SK-N-SH (cell line): Measurements from ENCODE around the gene SMCP. TPM values are rescaled to one million over a fixed set of nuclear protein-coding genes. Genes with fewer than 3 reads are reported as not detected.
A peak's percentile ranks its signal among the peaks of the same experiment; 100 is the strongest.

Experiments
- CTCF ChIA-PET: fragments of 300-600, 350-600 bp; formaldehyde crosslinking; extraction: SDS; loops from one replicate; lab custom pipeline; 2021; lab: Yijun Ruan, JAX
- POLR2A ChIA-PET: fragments of 350-600 bp; sonication (Branson Sonifier 250); formaldehyde crosslinking; extraction: SDS; loops from one replicate; lab custom pipeline; 2020; ENCODE audit warnings: antibody characterized with exemption, inconsistent platforms; lab: Yijun Ruan, JAX
- DNase-seq: peaks from one replicate; pipeline ENCODE4 v3.0.0; 2012
- H2AFZ ChIP-seq: fragments of 200-600 bp; sonication (generic); 2 replicates; pipeline ENCODE4 v1.8.1; 2016; ENCODE audit warnings: antibody characterized with exemption, mild to moderate bottlenecking, low read depth
- H3F3A ChIP-seq: fragments of 200-600 bp; sonication (generic); replicated peaks from 2 replicates; pipeline ENCODE3; 2016; ENCODE audit warnings: antibody characterized with exemption, mild to moderate bottlenecking; ENCODE audit not compliant: insufficient read depth
- H3K27ac ChIP-seq, 2 experiments: fragments of 200-500 bp in 1 of 2; fragments of 200-600 bp in 1 of 2; sonication (Bioruptor generic) in 1 of 2; sonication (generic), shearing (Covaris generic) in 1 of 2; 2 replicates each; pipeline versions ENCODE4 v1.5.1 to v1.6.1; 2014 to 2016; ENCODE audit warnings: low read depth in 2 of 2, inconsistent platforms in 1 of 2, low read length in 1 of 2, mild to moderate bottlenecking in 1 of 2, mixed read lengths in 1 of 2
- H3K27me3 ChIP-seq: fragments of 200-600 bp; sonication (generic), shearing (Covaris generic); 2 replicates; pipeline ENCODE4 v1.6.1; 2016; ENCODE audit warnings: mixed run types; ENCODE audit not compliant: insufficient read depth
- H3K36me3 ChIP-seq, 2 experiments: fragments of 200-500 bp in 1 of 2; fragments of 200-600 bp in 1 of 2; sonication (Bioruptor generic) in 1 of 2; sonication (generic) in 1 of 2; replicated peaks in 1 of 2; 2 replicates each; pipeline versions ENCODE3 to v1.5.1; 2014 to 2016; ENCODE audit warnings: low read length in 1 of 2, mild to moderate bottlenecking in 1 of 2; ENCODE audit not compliant: insufficient read depth in 2 of 2, control insufficient read depth in 1 of 2
- H3K4me1 ChIP-seq, 2 experiments: fragments of 200-500 bp in 1 of 2; fragments of 200-600 bp in 1 of 2; sonication (Bioruptor generic) in 1 of 2; sonication (generic), shearing (Covaris generic) in 1 of 2; 2 replicates each; pipeline versions ENCODE4 v1.5.1 to v1.6.1; 2014 to 2016; ENCODE audit warnings: low read depth in 1 of 2, low read length in 1 of 2, mixed run types in 1 of 2; ENCODE audit not compliant: insufficient read depth in 2 of 2, control insufficient read depth in 1 of 2
- H3K4me2 ChIP-seq: fragments of 200-600 bp; sonication (generic), shearing (Covaris generic); 2 replicates; pipeline ENCODE4 v1.6.1; 2017; ENCODE audit warnings: mixed run types
- H3K4me3 ChIP-seq, 2 experiments: fragments of 200-500 bp in 1 of 2; fragments of 200-600 bp in 1 of 2; sonication (Bioruptor generic) in 1 of 2; sonication (generic), shearing (Covaris generic) in 1 of 2; 2 replicates each; pipeline versions ENCODE4 v1.5.1 to v1.8.1; 2014 to 2016; ENCODE audit warnings: low read depth in 2 of 2, inconsistent platforms in 1 of 2, low read length in 1 of 2, mild to moderate bottlenecking in 1 of 2, mixed read lengths in 1 of 2, moderate library complexity in 1 of 2
- H3K79me2 ChIP-seq: fragments of 200-600 bp; sonication (generic); 2 replicates; pipeline ENCODE4 v1.8.1; 2017; ENCODE audit warnings: mild to moderate bottlenecking; ENCODE audit not compliant: insufficient read depth
- H3K9ac ChIP-seq: fragments of 200-600 bp; sonication (generic); 2 replicates; pipeline ENCODE4 v1.6.1; 2017; ENCODE audit warnings: mixed run types
- H3K9me2 ChIP-seq: fragments of 200-600 bp; sonication (generic); 2 replicates; pipeline ENCODE4 v1.6.1; 2017; ENCODE audit warnings: mixed run types
- H3K9me3 ChIP-seq: fragments of 200-600 bp; sonication (generic); 2 replicates; pipeline ENCODE4 v1.6.1; 2017; ENCODE audit warnings: mixed run types, mild to moderate bottlenecking, moderate library complexity
- H4K20me1 ChIP-seq: fragments of 200-600 bp; sonication (generic); 2 replicates; pipeline ENCODE4 v1.6.1; 2017; ENCODE audit warnings: mild to moderate bottlenecking, mixed run types; ENCODE audit not compliant: insufficient read depth
- CHD2 ChIP-seq: fragments of 150-350 bp; IDR thresholded peaks from 2 replicates; pipeline ENCODE4 v1.6.1; 2018; ENCODE audit warnings: low read length; ENCODE audit not compliant: partially characterized antibody
- ELF1 ChIP-seq: IDR thresholded peaks from 2 replicates; pipeline ENCODE4 v1.4.0; 2012
- EP300 ChIP-seq, 2 experiments: IDR thresholded peaks; 2 replicates each; pipeline versions ENCODE4 v1.4.0 to v1.6.1; 2012; ENCODE audit warnings: borderline replicate concordance in 1 of 2, low read depth in 1 of 2, low read length in 1 of 2
- EZH2phosphoT487 ChIP-seq: fragments of 200-600 bp; sonication (generic); IDR thresholded peaks from 2 replicates; pipeline ENCODE4 v1.6.1; 2017; ENCODE audit warnings: low read depth, mixed run types, mild to moderate bottlenecking, antibody characterized with exemption, moderate library complexity, borderline replicate concordance
- GABPA ChIP-seq: IDR thresholded peaks from 2 replicates; pipeline ENCODE4 v1.4.0; 2012; ENCODE audit warnings: low read depth, mild to moderate bottlenecking
- GATA2 ChIP-seq: sonication (generic); formaldehyde crosslinking; IDR thresholded peaks from 2 replicates; pipeline ENCODE4 v1.5.0; 2020; ENCODE audit warnings: mild to moderate bottlenecking, missing genetic modification reagents
- NFIC ChIP-seq: IDR thresholded peaks from 2 replicates; pipeline ENCODE4 v1.4.0; 2012; ENCODE audit warnings: borderline replicate concordance
- NRF1 ChIP-seq: IDR thresholded peaks from 2 replicates; pipeline ENCODE4 v1.6.1; 2012; ENCODE audit warnings: low read depth, mild to moderate bottlenecking, low read length
- POLR2AphosphoS5 ChIP-seq: IDR thresholded peaks from 2 replicates; pipeline ENCODE4 v1.6.1; 2012; ENCODE audit warnings: low read depth, low read length
- RAD21 ChIP-seq: IDR thresholded peaks from 2 replicates; pipeline ENCODE4 v1.6.1; 2012; ENCODE audit warnings: mild to moderate bottlenecking, low read length
- RXRA ChIP-seq: IDR thresholded peaks from 2 replicates; pipeline ENCODE4 v1.4.0; 2012; ENCODE audit warnings: low read depth, mild to moderate bottlenecking, borderline replicate concordance
- SMC3 ChIP-seq: IDR thresholded peaks from 2 replicates; pipeline ENCODE4 v1.6.1; 2012; ENCODE audit warnings: low read depth, low read length, improper control_type of control experiment
- TEAD4 ChIP-seq: IDR thresholded peaks from 2 replicates; pipeline ENCODE4 v1.4.0; 2012; ENCODE audit warnings: mild to moderate bottlenecking, borderline replicate concordance; ENCODE audit not compliant: insufficient read depth
- WGBS: methylation state at CpG from one replicate; pipeline ENCODE4 v1.1.6; 2017; ENCODE audit warnings: low lambda C conversion rate; 5-methylcytosine and 5-hydroxymethylcytosine counted together
- polyA plus RNA-seq, 3 experiments: library from polyadenylated mRNA; depleted of rRNA; stranded (reverse); fragments of >200 nt; gene quantifications; 2 replicates each; pipeline ENCODE4 v1.2.3, GENCODE V29; 2012
- TF ChIP-seq, protein P1 (sequence below): IDR thresholded peaks from 2 replicates; pipeline ENCODE4; 2012
- TF ChIP-seq, protein P2 (sequence below): IDR thresholded peaks from 2 replicates; pipeline ENCODE4 v1.6.1; 2012; ENCODE audit warnings: mild to moderate bottlenecking, low read depth, low read length, moderate library complexity
- TF ChIP-seq, protein P3 (sequence below): fragments of 150-350 bp; IDR thresholded peaks from 2 replicates; pipeline ENCODE4 v1.6.1; 2017; ENCODE audit warnings: antibody characterized with exemption, low read length, low read depth, borderline replicate concordance
- TF ChIP-seq, protein P4 (sequence below): IDR thresholded peaks from 2 replicates; pipeline ENCODE4 v1.4.0; 2012; ENCODE audit warnings: low read depth, borderline replicate concordance
- TF ChIP-seq, protein P5 (sequence below): fragments of 150-350 bp; IDR thresholded peaks from 2 replicates; pipeline ENCODE4 v1.6.1; 2016; ENCODE audit warnings: mild to moderate bottlenecking, low read depth, low read length
- TF ChIP-seq, protein P6 (sequence below): IDR thresholded peaks from 2 replicates; pipeline ENCODE4 v1.4.0; 2012; ENCODE audit warnings: low read depth
- TF ChIP-seq, protein P7 (sequence below): IDR thresholded peaks from 2 replicates; pipeline ENCODE4 v1.4.0; 2012; ENCODE audit warnings: low read depth, borderline replicate concordance

Gene SMCP
- polyA plus RNA-seq, 1 of the 3 experiments (the other 2 are of a cell fraction): not detected

DNA sequence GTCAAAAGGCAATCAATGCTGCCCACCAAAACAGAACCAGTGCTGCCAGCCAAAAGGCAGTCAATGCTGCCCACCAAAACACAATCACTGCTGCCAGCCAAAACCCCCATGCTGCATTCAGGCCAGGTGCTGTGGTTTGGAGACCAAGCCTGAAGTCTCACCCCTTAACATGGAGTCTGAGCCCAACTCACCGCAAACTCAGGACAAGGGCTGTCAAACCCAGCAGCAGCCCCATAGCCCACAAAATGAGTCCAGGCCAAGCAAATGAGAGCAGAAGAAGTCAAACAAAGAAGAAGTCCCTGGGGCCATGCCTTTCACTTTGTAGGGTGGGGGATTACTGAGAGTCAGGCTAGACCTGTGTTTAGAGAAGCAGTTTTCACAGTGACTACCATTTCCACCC, 6.4 kb downstream of the SMCP start:
- no peak for DNase-seq
- H3K4me3 ChIP-seq: no peak overlapping the region
- POLR2A ChIA-PET: no interaction called here
- peak overlapping the region; percentile 66 for H3K4me2 ChIP-seq
- H3K9me3 ChIP-seq: no peaks in the 10 kb centered on the region
- peaks cover 22% of the 10 kb centered on the region for H3F3A ChIP-seq
- TF ChIP-seq, protein P1, sequence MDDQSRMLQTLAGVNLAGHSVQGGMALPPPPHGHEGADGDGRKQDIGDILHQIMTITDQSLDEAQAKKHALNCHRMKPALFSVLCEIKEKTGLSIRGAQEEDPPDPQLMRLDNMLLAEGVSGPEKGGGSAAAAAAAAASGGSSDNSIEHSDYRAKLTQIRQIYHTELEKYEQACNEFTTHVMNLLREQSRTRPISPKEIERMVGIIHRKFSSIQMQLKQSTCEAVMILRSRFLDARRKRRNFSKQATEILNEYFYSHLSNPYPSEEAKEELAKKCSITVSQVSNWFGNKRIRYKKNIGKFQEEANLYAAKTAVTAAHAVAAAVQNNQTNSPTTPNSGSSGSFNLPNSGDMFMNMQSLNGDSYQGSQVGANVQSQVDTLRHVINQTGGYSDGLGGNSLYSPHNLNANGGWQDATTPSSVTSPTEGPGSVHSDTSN: no peak
- TF ChIP-seq GABPA (no peak), RAD21 (no peak), NFIC (no peak), TEAD4 (no peak), CHD2 (no peak), POLR2AphosphoS5 (no peak), EZH2phosphoT487 (no peak), ELF1 (no peak), NRF1 (no peak), SMC3 (no peak), EP300 (IDR thresholded peaks at IDR 0.05; ENCODE audit: borderline replicate concordance in 1 of 2, low read depth in 1 of 2, low read length in 1 of 2) (no peak), GATA2 (no peak), RXRA (no peak)
- TF ChIP-seq, protein P2, sequence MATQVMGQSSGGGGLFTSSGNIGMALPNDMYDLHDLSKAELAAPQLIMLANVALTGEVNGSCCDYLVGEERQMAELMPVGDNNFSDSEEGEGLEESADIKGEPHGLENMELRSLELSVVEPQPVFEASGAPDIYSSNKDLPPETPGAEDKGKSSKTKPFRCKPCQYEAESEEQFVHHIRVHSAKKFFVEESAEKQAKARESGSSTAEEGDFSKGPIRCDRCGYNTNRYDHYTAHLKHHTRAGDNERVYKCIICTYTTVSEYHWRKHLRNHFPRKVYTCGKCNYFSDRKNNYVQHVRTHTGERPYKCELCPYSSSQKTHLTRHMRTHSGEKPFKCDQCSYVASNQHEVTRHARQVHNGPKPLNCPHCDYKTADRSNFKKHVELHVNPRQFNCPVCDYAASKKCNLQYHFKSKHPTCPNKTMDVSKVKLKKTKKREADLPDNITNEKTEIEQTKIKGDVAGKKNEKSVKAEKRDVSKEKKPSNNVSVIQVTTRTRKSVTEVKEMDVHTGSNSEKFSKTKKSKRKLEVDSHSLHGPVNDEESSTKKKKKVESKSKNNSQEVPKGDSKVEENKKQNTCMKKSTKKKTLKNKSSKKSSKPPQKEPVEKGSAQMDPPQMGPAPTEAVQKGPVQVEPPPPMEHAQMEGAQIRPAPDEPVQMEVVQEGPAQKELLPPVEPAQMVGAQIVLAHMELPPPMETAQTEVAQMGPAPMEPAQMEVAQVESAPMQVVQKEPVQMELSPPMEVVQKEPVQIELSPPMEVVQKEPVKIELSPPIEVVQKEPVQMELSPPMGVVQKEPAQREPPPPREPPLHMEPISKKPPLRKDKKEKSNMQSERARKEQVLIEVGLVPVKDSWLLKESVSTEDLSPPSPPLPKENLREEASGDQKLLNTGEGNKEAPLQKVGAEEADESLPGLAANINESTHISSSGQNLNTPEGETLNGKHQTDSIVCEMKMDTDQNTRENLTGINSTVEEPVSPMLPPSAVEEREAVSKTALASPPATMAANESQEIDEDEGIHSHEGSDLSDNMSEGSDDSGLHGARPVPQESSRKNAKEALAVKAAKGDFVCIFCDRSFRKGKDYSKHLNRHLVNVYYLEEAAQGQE: no peak
- TF ChIP-seq, protein P3, sequence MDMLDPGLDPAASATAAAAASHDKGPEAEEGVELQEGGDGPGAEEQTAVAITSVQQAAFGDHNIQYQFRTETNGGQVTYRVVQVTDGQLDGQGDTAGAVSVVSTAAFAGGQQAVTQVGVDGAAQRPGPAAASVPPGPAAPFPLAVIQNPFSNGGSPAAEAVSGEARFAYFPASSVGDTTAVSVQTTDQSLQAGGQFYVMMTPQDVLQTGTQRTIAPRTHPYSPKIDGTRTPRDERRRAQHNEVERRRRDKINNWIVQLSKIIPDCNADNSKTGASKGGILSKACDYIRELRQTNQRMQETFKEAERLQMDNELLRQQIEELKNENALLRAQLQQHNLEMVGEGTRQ: no peak
- TF ChIP-seq, protein P4, sequence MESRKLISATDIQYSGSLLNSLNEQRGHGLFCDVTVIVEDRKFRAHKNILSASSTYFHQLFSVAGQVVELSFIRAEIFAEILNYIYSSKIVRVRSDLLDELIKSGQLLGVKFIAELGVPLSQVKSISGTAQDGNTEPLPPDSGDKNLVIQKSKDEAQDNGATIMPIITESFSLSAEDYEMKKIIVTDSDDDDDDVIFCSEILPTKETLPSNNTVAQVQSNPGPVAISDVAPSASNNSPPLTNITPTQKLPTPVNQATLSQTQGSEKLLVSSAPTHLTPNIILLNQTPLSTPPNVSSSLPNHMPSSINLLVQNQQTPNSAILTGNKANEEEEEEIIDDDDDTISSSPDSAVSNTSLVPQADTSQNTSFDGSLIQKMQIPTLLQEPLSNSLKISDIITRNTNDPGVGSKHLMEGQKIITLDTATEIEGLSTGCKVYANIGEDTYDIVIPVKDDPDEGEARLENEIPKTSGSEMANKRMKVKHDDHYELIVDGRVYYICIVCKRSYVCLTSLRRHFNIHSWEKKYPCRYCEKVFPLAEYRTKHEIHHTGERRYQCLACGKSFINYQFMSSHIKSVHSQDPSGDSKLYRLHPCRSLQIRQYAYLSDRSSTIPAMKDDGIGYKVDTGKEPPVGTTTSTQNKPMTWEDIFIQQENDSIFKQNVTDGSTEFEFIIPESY: no peak
- TF ChIP-seq, protein P5, sequence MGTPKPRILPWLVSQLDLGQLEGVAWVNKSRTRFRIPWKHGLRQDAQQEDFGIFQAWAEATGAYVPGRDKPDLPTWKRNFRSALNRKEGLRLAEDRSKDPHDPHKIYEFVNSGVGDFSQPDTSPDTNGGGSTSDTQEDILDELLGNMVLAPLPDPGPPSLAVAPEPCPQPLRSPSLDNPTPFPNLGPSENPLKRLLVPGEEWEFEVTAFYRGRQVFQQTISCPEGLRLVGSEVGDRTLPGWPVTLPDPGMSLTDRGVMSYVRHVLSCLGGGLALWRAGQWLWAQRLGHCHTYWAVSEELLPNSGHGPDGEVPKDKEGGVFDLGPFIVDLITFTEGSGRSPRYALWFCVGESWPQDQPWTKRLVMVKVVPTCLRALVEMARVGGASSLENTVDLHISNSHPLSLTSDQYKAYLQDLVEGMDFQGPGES: no peak
- TF ChIP-seq, protein P6, sequence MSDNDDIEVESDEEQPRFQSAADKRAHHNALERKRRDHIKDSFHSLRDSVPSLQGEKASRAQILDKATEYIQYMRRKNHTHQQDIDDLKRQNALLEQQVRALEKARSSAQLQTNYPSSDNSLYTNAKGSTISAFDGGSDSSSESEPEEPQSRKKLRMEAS: no peak
- TF ChIP-seq, protein P7, sequence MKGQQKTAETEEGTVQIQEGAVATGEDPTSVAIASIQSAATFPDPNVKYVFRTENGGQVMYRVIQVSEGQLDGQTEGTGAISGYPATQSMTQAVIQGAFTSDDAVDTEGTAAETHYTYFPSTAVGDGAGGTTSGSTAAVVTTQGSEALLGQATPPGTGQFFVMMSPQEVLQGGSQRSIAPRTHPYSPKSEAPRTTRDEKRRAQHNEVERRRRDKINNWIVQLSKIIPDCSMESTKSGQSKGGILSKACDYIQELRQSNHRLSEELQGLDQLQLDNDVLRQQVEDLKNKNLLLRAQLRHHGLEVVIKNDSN: no peak
- H2AFZ ChIP-seq: peak overlapping the region; percentile 4; the same call in 1 of the 2 replicates
- H3K79me2 ChIP-seq: no peaks in the 10 kb centered on the region
- no peaks in the 10 kb centered on the region for H3K9me2 ChIP-seq
- H3K27me3 ChIP-seq: no peaks in the 10 kb centered on the region
- H3K4me1 ChIP-seq: peaks cover 0 to 32% of the 10 kb centered on the region in 2 experiments; a peak in 2 of 4 replicates
- H3K9ac ChIP-seq: peak overlapping the region; percentile 22; the same call in 1 of the 2 replicates
- WGBS: no CpG with 5 or more reads among the region's 1 CpG
- H3K27ac ChIP-seq: peak overlapping the region in 1 of 2 experiments; percentile 89; a peak in 2 of 4 replicates
- H3K36me3 ChIP-seq: no peaks in the 10 kb centered on the region
- CTCF ChIA-PET: no interaction called here
- H4K20me1 ChIP-seq: no peaks in the 10 kb centered on the region
